Tibial nerve (tissue), 4 donors: ENCODE measurements around the gene STAT5B.

Experiments used
- CTCF ChIP-seq, 5 experiments: fragments of 200-600 bp in 3 of 5; fragments of 450-650 bp in 2 of 5; sonication (generic) in 3 of 5; IDR thresholded peaks; one replicate each; pipeline ENCODE4 v1.5.1; 2016 to 2019; ENCODE audit warnings: antibody characterized with exemption in 5 of 5, mild to moderate bottlenecking in 3 of 5, moderate library complexity in 2 of 5
- EP300 ChIP-seq, 2 donors: sonication (generic); formaldehyde crosslinking; IDR thresholded peaks; one replicate each; pipeline ENCODE4 v1.6.1; 2017; ENCODE audit warnings: antibody characterized with exemption in 2 of 2, mild to moderate bottlenecking in 1 of 2

GRCh38 chr17:42313773-42314566 lies 37.8 kb upstream of the STAT5B start:
- TF ChIP-seq EP300 (IDR thresholded peaks at IDR 0.05): no peak
- TF ChIP-seq CTCF (IDR thresholded peaks at IDR 0.05): no peak
